HCT116 (cell line): ENCODE measurements around the gene SNAP47. TPM values are rescaled to one million over a fixed set of nuclear protein-coding genes. Genes with fewer than 3 reads are reported as not detected.

Experiments used
- ATAC-seq: fragments of 200-7000 bp; cut with Tn5 transposase; 2 replicates; pipeline ENCODE4 v1.9.1; 2020; ENCODE audit warnings: mild to moderate bottlenecking, moderate library complexity
- BruUV-seq: library from RNA; stranded (reverse); fragments of 400-500 nt; replicated peaks from 2 replicates; lab custom pipeline; 2021; lab: Mats Ljungman, UMichigan
- CTCF ChIA-PET: fragments of 300-600 bp; sonication (Branson Sonifier 250); formaldehyde crosslinking; loops from one replicate; lab custom pipeline; 2021; ENCODE audit warnings: antibody characterized with exemption; lab: Charles Lee
- POLR2A ChIA-PET: fragments of 300-600, 350-600 bp; sonication (Branson Sonifier 250); formaldehyde crosslinking; loops from one replicate; lab custom pipeline; 2021; ENCODE audit warnings: antibody characterized with exemption; lab: Charles Lee
- RAD21 ChIA-PET, 2 experiments: fragments of 300-600 bp; sonication (Branson Sonifier 250); formaldehyde crosslinking; loops; one replicate each; lab custom pipeline; 2023; ENCODE audit warnings: low total read pairs in 2 of 2; ENCODE audit not compliant: uncharacterized antibody in 2 of 2, unreplicated experiment in 2 of 2, low non-redundant PET in 1 of 2; lab: Charles Lee
- DNase-seq: peaks from one replicate; pipeline ENCODE4 v3.0.0-alpha.2; 2010; ENCODE audit warnings: low read depth, low spot score
- H2AFZ ChIP-seq: fragments of 200-600 bp; shearing (Covaris generic), sonication (generic); 2 replicates; pipeline ENCODE4 v1.6.1; 2017; ENCODE audit warnings: low read depth, mixed run types, mixed read lengths, antibody characterized with exemption, low read length; ENCODE audit not compliant: poor library complexity, severe bottlenecking
- H3K27ac ChIP-seq: 2 replicates; pipeline ENCODE4 v1.5.1; 2012; ENCODE audit warnings: low read depth, low read length
- H3K27me3 ChIP-seq: fragments of 200-600 bp; sonication (generic); 2 replicates; pipeline ENCODE4 v1.6.1; 2016; ENCODE audit warnings: mixed run types, low read length, mixed read lengths; ENCODE audit not compliant: insufficient read depth
- H3K36me3 ChIP-seq, 2 experiments: fragments of 200-500 bp in 1 of 2; fragments of 200-600 bp in 1 of 2; sonication (Bioruptor generic) in 1 of 2; sonication (generic) in 1 of 2; 2 replicates each; pipeline versions ENCODE4 v1.5.1 to v1.6.1; 2014 to 2016; ENCODE audit warnings: low read length in 2 of 2, inconsistent platforms in 1 of 2, mixed read lengths in 1 of 2, mixed run types in 1 of 2; ENCODE audit not compliant: insufficient read depth in 2 of 2, control insufficient read depth in 1 of 2
- H3K4me1 ChIP-seq, 2 experiments: fragments of 200-600 bp in 1 of 2; sonication (generic) in 1 of 2; 2 replicates each; pipeline versions ENCODE4 v1.5.1 to v1.6.1; 2012 to 2017; ENCODE audit warnings: low read length in 2 of 2, inconsistent platforms in 1 of 2, mild to moderate bottlenecking in 1 of 2, mixed read lengths in 1 of 2, mixed run types in 1 of 2, moderate library complexity in 1 of 2; ENCODE audit not compliant: insufficient read depth in 2 of 2, control insufficient read depth in 1 of 2
- H3K4me2 ChIP-seq: fragments of 200-600 bp; sonication (generic); 2 replicates; pipeline ENCODE4 v1.6.1; 2017; ENCODE audit warnings: mixed run types, low read length, mixed read lengths
- H3K4me3 ChIP-seq, 2 experiments: fragments of 200-600 bp in 1 of 2; sonication (generic) in 1 of 2; replicated peaks in 1 of 2; 2 replicates each; pipeline ENCODE4 v1.5.1; 2011 to 2016; ENCODE audit warnings: low read length in 2 of 2, control low read depth in 1 of 2, low read depth in 1 of 2, mild to moderate bottlenecking in 1 of 2, mixed read lengths in 1 of 2, mixed run types in 1 of 2
- H3K79me2 ChIP-seq: fragments of 200-600 bp; sonication (generic); 2 replicates; pipeline ENCODE4 v1.6.1; 2017; ENCODE audit warnings: mild to moderate bottlenecking, mixed run types, low read length, moderate library complexity, mixed read lengths; ENCODE audit not compliant: insufficient read depth
- H3K9ac ChIP-seq: fragments of 200-600 bp; sonication (generic); 2 replicates; pipeline ENCODE4 v1.6.1; 2016; ENCODE audit warnings: low read length, mixed read lengths
- H3K9me2 ChIP-seq: fragments of 200-600 bp; sonication (generic), shearing (Covaris generic); 2 replicates; pipeline ENCODE4 v1.6.1; 2017; ENCODE audit warnings: mixed run types, mild to moderate bottlenecking, moderate library complexity; ENCODE audit not compliant: insufficient read depth
- H3K9me3 ChIP-seq, 2 experiments: fragments of 200-500 bp in 1 of 2; fragments of 200-600 bp in 1 of 2; sonication (Bioruptor generic) in 1 of 2; sonication (generic) in 1 of 2; 2 replicates each; pipeline ENCODE4 v1.6.1; 2014 to 2017; ENCODE audit warnings: low read length in 2 of 2, mixed read lengths in 2 of 2, inconsistent platforms in 1 of 2, low read depth in 1 of 2, mild to moderate bottlenecking in 1 of 2, mixed run types in 1 of 2, moderate library complexity in 1 of 2; ENCODE audit not compliant: control insufficient read depth in 1 of 2, insufficient read depth in 1 of 2
- H4K20me1 ChIP-seq: fragments of 200-600 bp; sonication (generic), shearing (Covaris generic); 2 replicates; pipeline ENCODE4 v1.6.1; 2017; ENCODE audit warnings: mixed run types, mild to moderate bottlenecking, moderate library complexity; ENCODE audit not compliant: insufficient read depth
- CTCF ChIP-seq, 3 experiments: fragments of 200-600 bp in 1 of 3; sonication (generic) in 1 of 3; IDR thresholded peaks in 2 of 3; conservative IDR thresholded peaks in 1 of 3; 2 replicates each; pipeline ENCODE4 v1.5.1; 2012 to 2017; ENCODE audit warnings: low read depth in 2 of 3, low read length in 2 of 3, antibody characterized with exemption in 1 of 3, borderline replicate concordance in 1 of 3, control low read depth in 1 of 3, mild to moderate bottlenecking in 1 of 3, mixed read lengths in 1 of 3, mixed run types in 1 of 3, moderate library complexity in 1 of 3; ENCODE audit not compliant: insufficient read depth in 1 of 3
- FOSL1 ChIP-seq: IDR thresholded peaks from 2 replicates; pipeline ENCODE4 v1.6.1; 2012; ENCODE audit warnings: low read depth
- ZBTB33 ChIP-seq: IDR thresholded peaks from 2 replicates; pipeline ENCODE4 v1.6.1; 2011; ENCODE audit warnings: mild to moderate bottlenecking, low read length, moderate library complexity; ENCODE audit not compliant: insufficient replicate concordance; ENCODE audit errors: extremely low read depth
- intact Hi-C: fragments of 100-400 bp; cut with micrococcal nuclease; formaldehyde crosslinking; loops from 2 replicates; pipeline ENCODE4 v1.10.0; 2022
- total RNA-seq: library from RNA; stranded (reverse); gene quantifications from one replicate; pipeline ENCODE4 v1.2.1, GENCODE V29; 2021; ENCODE audit not compliant: unreplicated experiment

The SNAP47 gene
- total RNA-seq, 1 experiment from 2014 or later, result 37.9 TPM

- Histone ChIP-seq H3K27me3 (no peaks in the 10 kb centered on the region), H4K20me1 (no peaks in the 10 kb centered on the region), H3K79me2 (peaks cover 67% of the 10 kb centered on the region), H3K9me3 (no peaks in the 10 kb centered on the region), H2AFZ (no peak overlapping the region), H3K4me1 (peaks cover 11 to 29% of the 10 kb centered on the region in 2 experiments), H3K4me3 (peak overlapping the region; percentile 81 to 98), H3K36me3 (peaks cover 3 to 16% of the 10 kb centered on the region in 2 experiments; a peak in 3 of 4 replicates), H3K9me2 (no peaks in the 10 kb centered on the region), H3K9ac (peak overlapping the region; percentile 90), H3K27ac (peak overlapping the region; percentile 81), H3K4me2 (peak overlapping the region; percentile 90)
- TF ChIP-seq CTCF (IDR thresholded peaks at IDR 0.05 in 2 of 3, conservative IDR thresholded peaks at IDR 0.05 in 1 of 3; ENCODE audit: borderline replicate concordance in 1 of 3, insufficient read depth in 1 of 3, low read depth in 2 of 3, low read length in 2 of 3) (no peak), FOSL1 (no peak), ZBTB33 (no peak)
- DNase-seq (no peak), ATAC-seq (peak; percentile 2; the same call in 1 of the 2 replicates)
- ChIA-PET RAD21 (no interaction called here), POLR2A (no interaction called here), CTCF (no interaction called here)
- no TSS peak for BruUV-seq
- intact Hi-C loops, result loop anchor here (2.0 kb wide), 1 partner anchor 212 kb away; the partner anchor contains the start of gene WNT9A
Measured at GRCh38 chr1:227734546-227734855, 734 bp upstream of the SNAP47 start.
